NCI-H146 (cell line): ENCODE results near the gene DST.

Source experiments
- DNase-seq: peaks from one replicate; lab custom pipeline; 2025; lab: John Stamatoyannopoulos, UW

DST gene

DNA sequence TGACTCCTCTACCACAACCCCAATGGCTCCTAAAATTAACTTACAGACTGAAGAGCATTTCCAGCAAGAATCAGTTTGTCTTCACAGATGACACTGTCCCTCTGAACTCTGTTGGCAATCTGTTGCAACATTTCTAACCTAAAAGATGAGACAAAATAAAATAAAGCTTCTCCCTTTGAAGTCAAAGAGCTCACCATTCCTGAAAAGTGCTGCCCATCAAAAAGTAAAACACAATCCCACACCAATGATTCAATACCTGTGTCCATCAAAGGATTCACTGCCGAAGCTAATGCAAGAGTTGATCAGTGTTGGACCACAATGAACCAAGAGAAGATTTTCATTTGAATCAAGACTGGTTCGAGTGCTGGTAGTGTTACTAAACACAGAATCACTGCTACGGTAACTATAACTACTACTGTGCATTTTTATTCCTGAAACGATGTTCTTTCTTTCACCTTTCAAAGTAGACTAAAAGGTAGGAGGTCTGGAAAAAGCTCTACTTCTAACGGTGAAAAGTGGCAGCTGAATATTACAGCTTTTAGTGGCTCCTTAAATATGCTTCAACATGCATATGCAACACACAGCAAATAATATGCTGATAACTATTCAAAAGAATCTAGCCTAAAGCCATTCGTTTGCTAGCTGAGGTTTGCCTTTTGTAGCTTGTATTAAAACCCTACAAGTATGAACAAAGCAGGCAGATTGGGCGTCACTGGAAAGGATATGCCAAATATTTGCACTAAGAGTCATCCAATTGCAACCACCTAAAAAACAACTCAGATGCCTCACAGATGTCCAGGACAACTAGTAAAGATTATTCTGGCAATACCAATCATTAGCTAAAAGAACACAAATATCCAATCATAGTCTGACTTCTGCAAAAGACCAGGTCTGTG, at the start of gene DST:
Gene DST, minus strand, starts transcription at position 524 of the 896 bp plus-strand sequence.
- peak; percentile 11 for DNase-seq

DNA sequence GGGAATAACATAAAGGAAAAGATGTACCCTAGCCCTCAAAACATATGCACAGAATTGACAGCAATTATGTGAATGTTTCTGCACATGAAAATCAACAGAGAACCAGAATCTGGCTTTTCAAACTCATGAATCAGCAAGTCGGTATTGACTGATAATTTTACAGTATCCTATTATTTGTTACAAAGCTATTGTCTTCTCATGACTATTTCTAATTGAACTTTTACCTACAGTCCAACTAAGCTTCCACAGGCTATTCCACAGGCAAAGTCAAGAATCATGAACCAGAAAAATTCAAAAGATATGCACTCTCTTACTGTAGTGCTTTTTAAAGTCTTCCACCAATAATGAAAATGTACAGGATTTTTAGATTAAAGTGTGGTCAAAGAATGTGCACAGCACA, 49.1 kb upstream of the DST start:
- DNase-seq: no peak

DNA sequence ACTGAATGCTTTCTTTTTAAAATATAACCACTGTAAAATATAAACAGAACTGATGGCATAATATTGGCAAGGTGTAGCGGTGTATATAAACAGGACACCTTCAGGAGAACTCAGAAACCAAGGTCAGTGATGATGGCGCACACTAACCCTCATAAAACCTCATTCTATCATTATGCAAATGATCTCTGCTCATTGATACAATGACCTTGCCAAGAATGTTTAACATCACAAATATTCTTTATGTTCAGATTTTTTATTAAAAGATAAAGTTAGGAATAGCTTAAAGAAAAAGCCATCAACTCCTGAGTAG, 48.6 kb upstream of the DST start:
- no peak for DNase-seq

DNA sequence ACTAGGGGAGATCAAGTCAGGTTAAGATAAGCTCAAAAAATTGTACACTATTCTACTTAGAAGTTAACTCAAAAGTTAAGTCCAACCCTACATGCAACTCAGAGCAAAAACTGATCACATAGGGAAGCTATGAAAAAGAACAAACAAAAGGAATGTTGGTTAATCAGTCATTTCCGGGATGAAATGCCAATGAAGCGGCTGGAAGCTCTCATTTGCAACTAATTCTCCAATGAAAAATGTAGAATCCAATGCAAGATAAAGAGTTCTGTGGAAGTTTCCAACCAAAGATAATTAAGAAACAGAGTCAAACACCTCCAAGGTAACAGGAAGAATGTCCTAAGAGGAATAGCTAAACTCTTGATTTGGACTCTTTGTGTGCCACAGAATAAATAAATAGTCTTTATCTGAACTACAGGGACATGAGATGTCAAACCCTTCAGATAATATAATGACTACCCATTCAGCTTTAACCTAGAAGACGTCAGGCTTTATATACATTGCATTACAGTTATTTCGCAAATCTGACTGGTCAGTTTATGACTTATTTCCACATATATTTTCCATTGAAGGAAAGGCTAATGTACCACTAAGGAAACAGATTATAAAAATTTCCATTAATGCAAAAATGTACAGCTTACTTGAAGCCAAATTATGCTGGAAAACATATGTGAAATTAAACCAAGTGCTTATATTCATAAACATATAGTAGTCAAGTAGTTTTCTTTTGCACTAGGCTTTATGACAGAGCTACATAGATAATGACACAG, 48.0 kb upstream of the DST start:
- no peak for DNase-seq

DNA sequence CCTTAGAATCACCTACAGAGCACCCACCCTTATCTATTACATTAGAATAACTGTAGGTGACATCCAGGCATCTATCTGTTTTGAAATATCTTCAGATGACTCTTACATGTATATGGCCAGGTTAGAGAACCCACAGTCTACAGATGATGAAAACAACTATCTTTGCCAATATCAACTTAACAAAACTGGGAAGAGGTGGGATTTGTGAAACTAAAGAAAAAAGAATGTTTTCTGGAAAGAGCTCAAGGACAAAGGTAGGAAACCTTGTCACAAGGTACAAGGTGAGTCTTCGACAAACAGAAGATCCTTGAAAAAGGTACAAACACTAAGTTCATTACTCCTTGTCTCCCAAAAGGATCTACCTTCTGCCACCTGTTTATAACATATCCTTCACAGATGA, 47.0 kb upstream of the DST start:
- DNase-seq: no peak

DNA sequence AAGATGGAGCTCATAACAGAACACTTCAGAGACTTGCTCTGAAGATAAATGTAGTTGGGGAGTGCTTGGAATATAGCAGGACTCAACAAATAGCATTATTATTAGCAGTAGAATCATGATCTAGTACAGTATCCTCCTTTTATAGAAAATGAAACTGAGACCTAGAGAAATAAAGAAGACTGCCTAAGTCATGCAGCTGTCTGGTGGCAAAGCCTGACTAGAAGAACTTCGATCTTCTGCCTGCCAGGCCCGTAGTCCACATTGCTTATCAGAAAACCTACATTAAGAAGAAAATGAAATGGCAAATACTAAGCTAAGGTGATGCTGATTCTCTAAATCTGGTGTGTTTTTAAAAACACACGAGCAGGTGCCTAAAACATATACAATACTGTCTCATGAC, 46.4 kb upstream of the DST start:
- DNase-seq: no peak

DNA sequence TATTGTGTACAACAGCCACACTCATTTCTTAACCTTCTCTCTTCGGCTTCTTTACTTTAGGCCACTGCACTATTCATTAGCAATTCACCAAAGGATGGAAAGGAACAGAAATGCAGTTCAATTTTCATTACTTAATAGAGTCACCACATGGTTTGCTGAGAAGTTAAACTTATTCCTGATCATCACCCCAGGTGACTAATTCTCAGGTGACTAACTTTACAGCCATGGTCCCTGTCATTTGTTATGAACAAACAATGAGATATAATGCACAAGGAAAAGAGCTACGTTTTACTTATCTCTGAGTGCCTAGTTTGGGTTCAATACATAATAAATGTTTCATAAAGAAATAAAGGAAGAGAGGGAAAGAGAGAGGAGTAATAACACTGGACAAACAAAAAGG, 45.8 kb upstream of the DST start:
- no peak for DNase-seq

DNA sequence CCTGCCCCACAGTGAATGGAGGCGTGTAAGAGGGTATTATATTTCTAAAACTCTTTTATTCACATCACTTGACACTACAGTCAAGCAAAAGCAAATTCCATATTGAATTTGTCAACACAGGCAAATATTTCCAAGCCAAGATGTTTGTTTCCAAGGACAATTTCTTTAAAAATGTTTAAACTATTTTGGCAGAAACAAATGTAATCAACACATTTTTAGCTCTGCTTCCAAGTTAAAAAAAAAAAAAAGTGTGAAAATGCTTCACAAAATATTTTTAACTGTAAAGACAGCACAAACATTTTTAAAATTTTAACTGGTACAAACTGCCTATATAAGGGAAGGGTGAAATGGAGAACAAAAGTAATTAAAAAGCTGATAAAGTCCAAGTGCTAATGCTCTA, 44.9 kb upstream of the DST start:
- no peak for DNase-seq

DNA sequence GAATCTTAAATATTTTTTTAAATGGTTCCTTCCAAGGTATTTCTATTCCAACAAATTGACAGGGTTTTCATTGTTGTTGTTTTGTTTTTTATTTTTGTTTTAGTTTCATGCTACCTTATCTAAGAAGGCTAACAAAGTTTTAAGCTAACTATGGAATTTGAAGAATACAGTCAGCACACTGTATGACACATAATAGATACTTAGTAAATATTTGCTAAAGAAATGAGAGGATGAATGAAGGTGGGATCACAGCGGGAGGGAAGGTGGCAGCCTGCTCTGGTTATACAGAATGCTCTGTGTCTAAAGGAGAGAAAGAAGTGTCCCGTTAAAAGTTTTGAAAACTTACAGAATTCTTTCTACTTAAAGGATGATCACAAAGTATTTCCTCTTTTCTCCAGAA, 43.7 kb upstream of the DST start:
- DNase-seq: peak; percentile 34

DNA sequence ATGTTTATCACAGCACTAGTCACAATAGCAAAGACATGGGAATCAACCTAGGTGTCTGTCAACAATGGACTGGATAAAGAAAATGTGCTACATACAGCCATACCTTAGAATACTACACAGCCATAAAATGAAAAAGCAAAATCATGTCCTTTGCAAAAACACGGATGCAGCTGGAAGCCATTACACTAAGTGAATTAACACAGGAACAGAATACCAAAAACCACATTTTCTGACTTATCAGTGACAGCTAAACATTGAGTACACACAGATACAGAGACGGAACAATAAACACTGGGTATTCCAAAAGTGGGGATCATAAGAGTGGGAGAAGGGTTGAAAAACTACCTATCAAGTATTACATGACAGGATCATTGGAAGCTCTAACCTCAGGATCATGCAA, 43.3 kb upstream of the DST start:
- DNase-seq: no peak

DNA sequence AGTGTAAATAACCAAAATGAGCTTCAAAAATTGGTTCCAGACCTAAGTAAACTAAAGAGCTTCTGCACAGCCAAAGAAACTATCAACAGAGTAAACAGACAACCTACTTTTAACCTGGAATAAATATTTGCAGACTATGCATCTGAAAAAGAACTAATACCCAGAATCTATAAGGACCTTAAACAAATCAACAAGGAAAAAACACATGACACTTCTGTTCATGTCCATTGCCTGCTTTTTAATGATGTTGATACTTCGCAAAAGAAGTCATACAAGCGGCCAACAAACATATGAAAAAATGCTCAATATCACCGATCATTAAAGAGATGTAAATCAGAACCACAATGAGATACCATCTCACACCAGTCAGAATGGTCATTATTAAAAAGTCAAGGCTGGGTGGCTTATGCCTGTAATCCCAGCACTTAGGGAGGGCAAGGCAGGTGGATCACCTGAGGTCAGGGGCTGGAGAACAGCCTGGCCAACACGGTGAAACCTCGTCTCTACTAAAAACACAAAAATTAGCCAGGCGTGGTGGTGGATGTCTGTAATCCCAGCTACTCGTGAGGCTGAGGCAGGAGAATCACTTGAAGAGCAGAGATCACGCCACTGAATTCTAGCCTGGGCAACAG, 42.5 kb upstream of the DST start:
- no peak for DNase-seq

DNA sequence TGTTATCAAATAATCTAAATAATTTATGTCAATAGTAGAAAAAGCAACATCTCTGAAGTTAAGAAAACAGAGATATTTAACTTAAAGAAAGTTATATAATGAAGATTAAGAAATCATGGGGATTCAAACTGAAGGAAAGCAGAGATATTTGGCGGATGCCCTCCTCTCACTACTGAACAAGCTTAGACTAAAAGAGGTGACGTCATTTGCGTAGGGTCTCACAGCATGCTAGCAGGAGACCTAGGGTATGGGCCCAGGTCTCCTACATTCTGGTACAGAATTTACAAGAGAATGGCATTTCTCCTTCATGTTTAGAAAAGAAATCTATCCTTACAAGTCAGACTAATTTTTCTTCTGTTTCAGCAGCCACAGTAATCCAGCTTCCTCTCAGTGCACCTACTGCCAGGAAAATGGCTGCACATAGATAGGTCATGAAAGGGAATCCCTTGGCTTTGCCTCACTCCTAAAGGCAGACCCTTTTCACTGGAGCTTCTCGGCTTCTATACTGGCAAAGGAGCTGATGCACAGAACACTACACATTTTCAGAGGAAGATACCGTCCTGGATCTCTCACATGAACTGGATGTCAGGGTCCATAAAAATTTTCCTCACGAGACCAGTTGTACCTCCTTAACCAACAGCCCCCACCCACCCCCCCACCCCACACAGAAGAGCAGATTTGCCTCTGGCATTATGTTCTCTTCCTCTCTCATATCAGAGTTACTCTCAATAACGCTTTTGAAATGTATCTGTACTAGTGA, 41.8 kb upstream of the DST start:
- peak; percentile 27 for DNase-seq

DNA sequence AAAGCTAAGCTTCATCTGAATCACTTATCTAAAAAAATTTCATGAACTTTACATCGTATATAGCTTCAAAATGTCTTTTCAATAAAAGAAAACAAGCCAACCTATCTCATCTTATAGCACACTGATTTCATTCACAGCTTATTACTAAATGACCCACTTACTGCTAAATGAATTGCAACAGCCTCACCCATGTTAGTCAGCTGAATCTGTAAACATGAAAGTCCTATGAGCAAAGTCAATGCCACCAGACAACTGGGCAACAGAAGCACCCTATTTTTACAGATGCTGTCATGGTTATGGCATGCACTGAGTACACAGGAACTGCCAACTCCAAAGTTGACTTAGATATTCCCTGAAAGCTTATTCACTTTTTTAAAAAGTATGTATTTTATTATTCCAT, 41.2 kb upstream of the DST start:
- no peak for DNase-seq

DNA sequence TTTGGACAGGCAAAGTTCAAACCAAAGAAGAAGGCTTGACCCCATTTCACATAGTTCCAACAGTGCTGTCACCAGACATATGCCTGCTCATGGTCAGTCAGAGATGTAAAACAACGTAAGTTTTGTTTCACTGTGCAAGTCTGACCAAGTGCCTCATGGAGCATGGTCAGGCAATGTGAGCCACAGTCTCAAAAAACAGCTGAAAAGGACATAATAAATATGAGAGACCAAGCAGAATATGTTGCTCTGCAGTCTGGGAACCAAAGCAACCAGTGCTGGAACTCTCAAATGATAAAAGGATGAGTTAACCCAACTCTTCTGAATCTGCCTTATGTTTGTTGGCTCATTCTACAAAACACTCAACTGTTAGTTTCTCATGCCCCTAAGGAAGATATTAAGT, 39.9 kb upstream of the DST start:
- no peak for DNase-seq

DNA sequence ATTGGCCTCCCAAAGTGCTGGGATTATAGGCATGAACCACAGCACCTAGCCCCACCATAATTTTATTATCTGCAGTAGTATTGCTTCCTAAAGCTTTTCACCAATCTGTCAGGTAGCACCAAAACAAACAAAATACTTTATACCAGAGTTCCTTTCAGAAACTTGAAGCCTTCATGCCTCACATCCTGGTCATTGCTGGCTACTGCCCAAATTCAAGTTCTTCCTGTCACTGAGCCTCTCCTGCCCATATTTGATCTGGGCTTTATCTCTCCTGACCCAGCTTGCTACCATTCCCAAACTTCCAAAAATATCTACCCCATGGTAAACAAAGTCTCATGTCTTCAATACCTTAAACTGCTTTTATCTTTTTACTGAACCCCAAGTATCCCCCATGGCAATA, 34.9 kb upstream of the DST start:
- no peak for DNase-seq

DNA sequence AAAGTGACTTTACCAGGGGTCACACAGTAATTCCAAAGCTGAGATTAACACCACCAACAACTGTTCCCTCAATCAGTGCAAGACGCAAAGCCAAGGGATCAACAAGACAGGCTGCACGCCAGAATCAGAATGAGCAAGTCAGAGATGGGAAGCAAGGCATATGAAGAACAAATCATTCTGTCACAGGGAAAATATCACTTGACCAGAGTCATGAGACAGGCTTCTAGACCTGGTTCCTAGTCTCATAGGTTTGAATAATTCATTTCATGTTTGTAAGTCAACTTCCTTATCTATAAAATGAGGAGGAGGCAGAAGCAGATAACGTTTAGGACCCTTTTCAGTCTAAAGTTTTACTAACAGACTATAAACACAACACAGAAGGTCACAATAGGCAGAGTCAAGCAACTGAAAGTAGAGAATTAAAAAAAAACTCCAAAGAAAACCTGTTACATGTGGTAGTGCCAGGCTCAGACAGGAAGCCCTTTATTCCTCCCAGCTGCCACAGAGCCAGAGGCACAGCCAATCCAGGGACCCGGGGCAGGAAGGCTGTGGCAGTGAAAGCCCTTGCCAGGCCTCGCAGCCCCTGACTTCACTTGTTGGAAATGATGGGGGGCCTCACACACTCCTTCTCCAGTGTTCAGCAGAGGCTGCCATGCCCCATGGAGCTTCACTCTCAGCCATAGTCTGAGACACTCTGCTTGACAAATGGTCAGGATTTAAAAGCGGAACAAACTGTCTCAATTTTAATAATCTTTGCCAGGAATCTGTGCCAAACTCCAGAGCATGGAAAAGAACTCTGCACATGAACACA, 29.2 kb upstream of the DST start:
- no peak for DNase-seq

DNA sequence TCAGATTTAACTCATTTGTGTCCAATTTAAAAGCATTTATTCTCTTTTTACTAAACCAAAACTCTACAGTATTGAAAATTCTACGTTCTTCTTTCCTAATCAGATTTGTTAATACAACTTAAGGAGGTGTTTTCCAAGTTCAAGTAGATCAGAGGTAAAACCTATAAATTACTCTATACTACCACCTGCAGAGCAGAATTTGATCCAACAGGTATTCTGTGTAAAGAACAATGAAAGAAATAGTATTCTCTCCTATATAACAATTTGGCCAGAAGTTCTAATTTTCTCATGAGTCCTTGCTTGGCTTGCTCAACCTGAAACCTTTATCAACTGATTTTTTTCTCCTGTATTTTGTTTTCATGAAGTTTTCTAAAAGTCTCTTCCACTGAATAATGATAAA, 28.5 kb upstream of the DST start:
- DNase-seq: no peak

DNA sequence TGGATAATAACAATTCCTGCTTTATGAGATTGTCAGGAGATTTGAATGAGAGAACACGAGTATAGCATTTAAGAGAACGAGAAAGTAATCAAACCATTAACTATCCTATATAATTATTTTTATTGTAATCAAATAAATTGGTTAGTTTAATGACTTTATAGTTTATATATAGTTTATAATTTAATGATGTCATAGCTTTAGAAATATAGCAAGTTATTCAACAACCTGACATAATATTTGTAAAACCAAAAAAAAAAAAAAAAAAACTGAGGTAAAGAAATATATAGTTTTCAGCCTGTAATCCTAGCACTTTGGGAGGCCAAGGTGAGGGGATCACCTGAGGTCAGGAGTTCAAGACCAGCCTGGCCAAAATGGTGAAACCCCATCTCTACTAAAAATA, 26.4 kb upstream of the DST start:
- DNase-seq: no peak

DNA sequence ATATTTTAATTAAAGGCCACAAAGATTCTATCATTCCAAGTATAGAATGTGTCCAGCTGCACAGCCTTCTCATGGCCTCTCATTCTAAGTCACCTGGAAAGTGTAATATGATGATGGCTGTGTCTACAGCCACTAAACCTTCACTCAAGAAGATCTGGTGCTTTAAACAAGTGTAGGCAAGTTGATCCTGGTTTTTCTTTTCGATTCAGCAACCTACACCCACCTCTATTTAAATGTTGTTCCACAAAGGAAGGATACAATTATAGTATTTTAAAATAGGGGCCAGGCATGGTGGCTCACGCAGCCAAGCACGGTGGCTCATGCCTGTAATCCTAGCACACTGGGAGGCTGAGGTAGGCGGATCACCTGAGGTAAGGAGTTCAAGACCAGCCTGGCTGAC, 25.5 kb upstream of the DST start:
- DNase-seq: no peak

DNA sequence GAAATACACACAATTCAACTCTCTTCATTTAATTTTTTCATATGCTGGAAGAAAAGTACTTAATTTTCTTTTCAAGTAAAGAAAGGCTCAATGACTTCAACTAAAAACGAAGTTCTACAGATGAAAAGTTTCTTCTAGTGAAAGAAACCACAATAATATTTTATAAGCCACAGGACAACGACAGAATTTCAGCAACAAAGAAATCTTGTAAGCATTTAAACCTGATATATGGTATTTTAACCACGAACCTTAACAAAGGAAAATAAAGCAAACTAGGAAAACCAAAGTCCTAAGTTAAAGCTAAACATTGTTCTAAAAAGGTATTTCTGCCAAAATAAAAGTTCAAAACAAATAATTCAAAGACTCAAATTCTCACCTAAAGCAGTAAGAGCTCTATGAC, 24.6 kb upstream of the DST start:
- no peak for DNase-seq

DNA sequence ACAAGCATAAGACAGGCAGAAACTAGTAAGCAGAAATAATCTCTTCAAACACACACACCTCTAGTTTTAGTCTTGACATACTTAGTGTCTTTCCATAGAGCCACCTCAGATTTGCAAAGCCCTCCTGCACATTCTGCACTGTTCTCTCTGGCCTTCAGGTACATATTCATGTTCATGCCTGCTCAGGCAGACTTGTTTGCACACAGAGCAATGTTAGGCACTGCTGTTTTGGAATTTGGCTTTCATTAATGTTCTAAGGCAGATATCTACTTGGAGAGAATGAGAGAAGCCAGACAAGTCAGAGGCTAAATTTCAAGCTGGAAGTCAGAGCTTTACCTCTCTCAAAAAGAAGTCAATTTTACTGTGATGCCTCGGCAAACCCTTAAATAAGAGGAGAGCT, 21.3 kb upstream of the DST start:
- no peak for DNase-seq

DNA sequence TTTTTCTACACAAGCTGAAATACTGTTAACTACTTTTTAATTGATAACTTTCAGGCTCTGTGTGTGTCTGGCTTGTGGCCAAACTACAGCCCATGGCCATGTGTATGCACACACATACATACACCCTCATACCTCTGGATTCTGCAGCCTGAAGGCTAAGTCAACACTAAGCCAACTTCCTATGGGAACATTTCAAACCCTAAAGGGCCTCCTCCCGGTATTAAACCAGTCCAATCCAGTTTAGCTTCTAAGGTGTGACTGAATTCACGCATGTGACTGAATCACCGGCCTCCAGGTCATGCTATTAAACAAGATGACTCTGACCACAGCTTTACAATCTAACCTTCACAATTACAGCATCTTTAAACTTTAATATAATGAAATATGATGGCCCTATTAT, 20.7 kb upstream of the DST start:
- DNase-seq: peak; percentile 36
